Measurements from ENCODE around the gene AGBL4. TPM values are rescaled to one million over a fixed set of nuclear protein-coding genes. Genes with fewer than 3 reads are reported as not detected.

The AGBL4 gene
- total and polyA plus RNA-seq, 2 of the 13 experiments (the other 11 are each of a cell fraction or from before 2014, with no cell fraction given), result not detected

DNA sequence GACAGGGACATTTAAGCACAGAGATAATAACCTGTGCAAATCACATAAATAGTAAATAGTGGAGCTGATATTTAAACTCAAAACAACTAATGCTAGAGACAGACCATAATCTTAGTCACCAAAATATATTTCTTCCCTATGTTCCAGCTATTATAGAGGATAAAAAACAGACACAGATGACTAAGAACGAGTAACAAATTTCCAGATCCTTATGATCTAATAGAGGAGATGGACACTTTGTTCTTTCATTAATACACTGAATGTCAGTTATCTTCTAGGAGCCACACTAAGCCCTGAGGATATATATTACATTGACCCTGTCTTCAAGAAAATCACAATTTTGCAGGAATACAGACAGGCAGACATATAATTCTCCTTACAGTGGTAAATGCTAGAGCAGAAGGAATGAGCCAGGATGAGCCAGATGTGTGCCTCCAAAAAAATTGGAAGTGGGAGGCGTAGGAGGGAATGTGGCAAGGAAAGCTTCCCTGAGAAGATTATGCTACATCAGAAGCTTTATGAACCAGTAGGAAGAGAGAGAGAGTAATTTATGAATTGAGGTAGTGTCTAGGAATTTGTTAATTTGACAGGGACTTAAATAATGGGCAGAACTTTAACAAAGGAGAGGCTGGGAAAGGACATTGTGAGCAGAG lies 851.7 kb downstream of the AGBL4 start (continued):
- no peak for TF ChIP-seq JDP2 (CRISPR knock-in tag; IDR thresholded peaks at IDR 0.05; ENCODE audit: borderline replicate concordance)
- TF ChIP-seq, protein P1, sequence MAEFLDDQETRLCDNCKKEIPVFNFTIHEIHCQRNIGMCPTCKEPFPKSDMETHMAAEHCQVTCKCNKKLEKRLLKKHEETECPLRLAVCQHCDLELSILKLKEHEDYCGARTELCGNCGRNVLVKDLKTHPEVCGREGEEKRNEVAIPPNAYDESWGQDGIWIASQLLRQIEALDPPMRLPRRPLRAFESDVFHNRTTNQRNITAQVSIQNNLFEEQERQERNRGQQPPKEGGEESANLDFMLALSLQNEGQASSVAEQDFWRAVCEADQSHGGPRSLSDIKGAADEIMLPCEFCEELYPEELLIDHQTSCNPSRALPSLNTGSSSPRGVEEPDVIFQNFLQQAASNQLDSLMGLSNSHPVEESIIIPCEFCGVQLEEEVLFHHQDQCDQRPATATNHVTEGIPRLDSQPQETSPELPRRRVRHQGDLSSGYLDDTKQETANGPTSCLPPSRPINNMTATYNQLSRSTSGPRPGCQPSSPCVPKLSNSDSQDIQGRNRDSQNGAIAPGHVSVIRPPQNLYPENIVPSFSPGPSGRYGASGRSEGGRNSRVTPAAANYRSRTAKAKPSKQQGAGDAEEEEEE (CRISPR knock-in tag; IDR thresholded peaks at IDR 0.05; ENCODE audit: borderline replicate concordance), result no peak

DNA sequence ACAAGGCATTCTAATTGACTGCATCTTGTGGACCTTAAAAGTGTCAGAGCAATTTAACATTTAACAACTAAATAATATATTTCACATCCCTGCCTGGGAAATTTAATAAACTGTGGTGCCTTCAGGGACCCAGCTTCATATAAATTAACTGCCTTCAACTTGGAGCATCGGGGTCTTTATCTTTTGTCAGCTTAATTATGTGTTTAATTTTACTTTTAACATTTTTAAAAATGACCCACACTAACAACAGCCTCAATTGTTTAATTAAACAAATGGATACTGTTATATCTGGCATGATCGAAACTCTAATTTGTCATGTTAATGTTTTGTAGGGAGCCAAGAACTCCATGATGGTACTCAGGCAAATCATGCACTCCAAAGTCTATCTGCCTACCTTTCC lies 857.7 kb downstream of the AGBL4 start:
- no peaks in the 10 kb centered on the region for H3K27me3 ChIP-seq (ENCODE audit: control insufficient read depth in 1 of 2, insufficient read depth in 2 of 2, low read length in 2 of 2)
- no peaks in the 10 kb centered on the region for H3K4me1 ChIP-seq (ENCODE audit: insufficient read depth, low read length)
- DNase-seq (ENCODE audit: low spot score) (no peak), ATAC-seq (no peak), FAIRE-seq (no peak)
- CTCF ChIA-PET (ENCODE audit: low intra/inter-chr PET ratio, low total read pairs), result no interaction called here
- intact Hi-C loops (cut with micrococcal nuclease; ENCODE audit: unreplicated experiment), result no loop called here
- no peak overlapping the region for H3K4me3 ChIP-seq (replicated peaks in 1 of 3; ENCODE audit: insufficient read depth in 1 of 3, low read depth in 2 of 3, low read length in 3 of 3)
- POLR2A ChIA-PET, result no interaction called here
- no peak for TF ChIP-seq ZNF225 (CRISPR knock-in tag; IDR thresholded peaks at IDR 0.05)
- TF ChIP-seq ZNF256 (CRISPR knock-in tag; conservative IDR thresholded peaks at IDR 0.05), result no peak
- no peak for TF ChIP-seq PRDM15 (CRISPR knock-in tag; IDR thresholded peaks at IDR 0.05)
- no peak for TF ChIP-seq MTF2 (CRISPR knock-in tag; IDR thresholded peaks at IDR 0.05; ENCODE audit: borderline replicate concordance)
- TF ChIP-seq PRPF4 (IDR thresholded peaks at IDR 0.05; ENCODE audit: low read depth, low read length, poor library complexity, severe bottlenecking), result no peak
- no peak for TF ChIP-seq MEIS1 (CRISPR knock-in tag; IDR thresholded peaks at IDR 0.05; ENCODE audit: borderline replicate concordance)
- TF ChIP-seq ZNF83 (CRISPR knock-in tag; IDR thresholded peaks at IDR 0.05; ENCODE audit: borderline replicate concordance), result no peak
- no peak for TF ChIP-seq SP1 (IDR thresholded peaks at IDR 0.05)
- no peak for TF ChIP-seq SP1 (CRISPR knock-in tag; IDR thresholded peaks at IDR 0.05)
- no peak for TF ChIP-seq U2AF1 (optimal IDR thresholded peaks at IDR 0.05; ENCODE audit: low read depth, low read length)
- TF ChIP-seq MAFG (CRISPR knock-in tag; IDR thresholded peaks at IDR 0.05), result no peak
- TF ChIP-seq HOXA7 (CRISPR knock-in tag; IDR thresholded peaks at IDR 0.05), result no peak
- no peak for TF ChIP-seq FIP1L1 (IDR thresholded peaks at IDR 0.05; ENCODE audit: borderline replicate concordance, insufficient read depth, low read depth, low read length)
- H3K4me2 ChIP-seq (ENCODE audit: low read depth, low read length), result no peak overlapping the region
- no TSS peak for BruUV-seq (replicated peaks)
- H2AFZ ChIP-seq (ENCODE audit: low read length), result no peak overlapping the region
- in situ Hi-C loops (cut with HindIII; ENCODE audit: extremely low pct_ligation_motif_present, low pct_unique_long_range_greater_than_20kb), result no loop called here
- H3K27ac ChIP-seq (ENCODE audit: extremely low read length, insufficient read depth, low read length), result no peak overlapping the region
- peaks cover 87% of the 10 kb centered on the region for H3K9me3 ChIP-seq (ENCODE audit: low read length)
- H3K9ac ChIP-seq (ENCODE audit: insufficient read depth, low read depth, low read length), result no peak overlapping the region
- 0% methylated on average over 2 of the region's 2 CpGs for WGBS (ENCODE audit: low lambda C conversion rate)
- H3K36me3 ChIP-seq (replicated peaks in 1 of 2; ENCODE audit: control insufficient read depth in 1 of 2, insufficient read depth in 2 of 2, low read length in 2 of 2), result no peaks in the 10 kb centered on the region
- H4K20me1 ChIP-seq (ENCODE audit: insufficient read depth, low read length), result no peaks in the 10 kb centered on the region
- no peaks in the 10 kb centered on the region for H3K79me2 ChIP-seq (ENCODE audit: insufficient read depth, low read length)
